ENCODE data around the gene VDAC1. TPM values are rescaled to one million over a fixed set of nuclear protein-coding genes. Genes with fewer than 3 reads are reported as not detected.

VDAC1 gene, protein sequence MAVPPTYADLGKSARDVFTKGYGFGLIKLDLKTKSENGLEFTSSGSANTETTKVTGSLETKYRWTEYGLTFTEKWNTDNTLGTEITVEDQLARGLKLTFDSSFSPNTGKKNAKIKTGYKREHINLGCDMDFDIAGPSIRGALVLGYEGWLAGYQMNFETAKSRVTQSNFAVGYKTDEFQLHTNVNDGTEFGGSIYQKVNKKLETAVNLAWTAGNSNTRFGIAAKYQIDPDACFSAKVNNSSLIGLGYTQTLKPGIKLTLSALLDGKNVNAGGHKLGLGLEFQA
- polyA plus RNA-seq (ENCODE audit: low read depth in 6 of 6), result 10 to 100 TPM; 76.4 to 88.7 (median 79.2) TPM

DNA sequence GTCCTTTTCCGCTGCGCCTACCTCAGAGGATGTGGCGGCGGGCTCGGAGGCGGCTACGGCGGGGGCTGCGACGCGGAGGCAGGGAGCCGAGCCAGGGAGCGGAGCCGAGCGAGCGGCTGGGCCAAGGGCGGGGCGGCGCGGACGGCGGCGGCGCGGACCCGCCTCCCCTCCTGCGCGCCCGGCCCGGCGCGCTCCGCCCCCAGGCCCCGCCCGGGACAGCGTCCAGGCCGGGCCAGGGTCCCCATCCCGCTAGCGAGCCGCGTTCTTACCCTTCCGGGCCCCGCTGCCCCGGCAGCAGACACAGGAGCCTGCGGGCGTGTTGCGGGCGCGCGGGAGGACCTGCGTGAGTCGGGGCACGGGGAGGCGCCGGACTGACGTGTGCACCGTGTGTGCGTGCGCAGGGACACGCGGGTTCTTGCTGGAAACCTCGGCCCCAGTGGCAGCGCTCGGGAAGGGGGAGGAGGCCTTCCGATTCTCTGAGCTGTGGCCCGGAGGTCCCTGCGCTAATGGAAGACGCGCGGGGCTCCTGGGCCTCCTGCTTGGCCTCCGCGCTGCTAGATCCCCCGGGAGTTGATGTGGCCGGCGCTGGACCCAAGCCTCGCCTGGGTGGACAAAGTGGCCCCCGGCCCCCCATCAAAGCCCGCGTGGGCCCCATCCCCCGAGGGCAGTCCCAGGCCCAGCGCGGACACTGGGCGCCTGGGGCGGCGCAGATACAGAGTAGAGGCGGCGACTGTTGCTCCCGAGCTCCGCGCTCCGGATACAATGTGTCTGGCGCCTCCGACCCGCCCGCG, at the start of gene VDAC1:
TSS of gene VDAC1 (minus strand) at position 350 of the 791 bp plus-strand sequence. CDS start 11,963 bp downstream, outside the sequence.
- peak; percentile 85 for DNase-seq
- peak within 1 kb of the TSS; percentile 93 to 98 (median 97) for H3K27ac Mint-ChIP-seq
- H3K4me3 Mint-ChIP-seq, result peak within 1 kb of the TSS; percentile 86 to 99 (median 94)
- no peaks in the 10 kb centered on the region for H3K9me3 Mint-ChIP-seq
- H3K27me3 Mint-ChIP-seq, result no peaks in the 10 kb centered on the region
- peaks cover 32 to 43% (median 38%) of the 10 kb centered on the region in 3 donors for H3K4me1 Mint-ChIP-seq
- ATAC-seq (ENCODE audit: low read depth in 2 of 2), result peak; percentile 69 to 75
- H3K36me3 Mint-ChIP-seq, result no peaks in the 10 kb centered on the region

DNA sequence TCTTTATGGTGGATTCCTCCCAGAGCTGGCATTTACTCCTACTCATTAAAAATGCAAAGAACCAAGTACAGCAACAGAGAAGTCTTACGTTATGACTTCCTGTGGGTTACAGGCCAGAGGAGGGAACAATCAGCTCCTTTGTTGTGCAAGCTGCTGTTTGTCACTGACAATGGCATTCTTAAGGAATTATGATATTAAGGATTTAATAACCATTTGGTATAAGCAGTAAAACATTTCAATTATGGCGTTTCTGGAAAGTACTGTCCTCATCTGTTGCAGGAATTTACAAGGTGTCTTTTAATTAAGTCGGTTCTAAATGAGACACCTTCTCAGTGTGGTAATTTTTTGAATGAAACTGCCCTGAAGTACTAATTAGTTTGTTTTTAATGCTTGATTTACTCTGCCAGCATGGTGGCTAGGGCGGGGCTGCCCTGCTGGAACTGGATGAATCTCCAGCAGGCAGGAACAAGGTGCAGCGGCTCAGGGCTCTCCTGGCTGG, 49.1 kb upstream of the VDAC1 start:
- ATAC-seq (ENCODE audit: low read depth in 2 of 2), result no peak
- H3K27ac Mint-ChIP-seq, result no peak overlapping the region

DNA sequence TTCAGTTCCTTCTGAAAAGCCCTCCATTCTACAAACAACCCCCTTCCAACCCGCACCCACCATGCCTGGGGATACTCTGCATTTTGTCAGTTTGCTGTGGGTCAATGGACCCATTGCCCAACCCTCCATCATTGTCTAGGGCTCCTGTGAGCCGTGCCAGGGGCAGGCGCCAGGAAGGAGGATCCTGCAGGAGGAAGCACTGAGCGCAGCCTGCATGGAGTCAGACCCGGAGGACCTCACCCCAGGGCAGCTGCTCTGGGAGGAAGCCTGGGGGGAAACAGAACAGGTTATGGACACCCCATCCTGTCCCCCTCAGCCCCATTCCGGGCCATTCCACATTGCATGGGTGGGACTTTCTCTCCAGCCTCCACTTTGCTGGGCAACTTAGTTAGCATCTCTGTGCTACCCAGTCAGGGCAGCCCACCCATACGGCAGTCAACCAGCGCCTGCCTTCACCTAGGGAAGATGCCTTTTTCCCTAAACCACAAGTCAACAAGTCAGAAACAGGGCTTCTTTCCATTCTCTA, 48.6 kb upstream of the VDAC1 start:
- H3K4me3 Mint-ChIP-seq, result no peak overlapping the region
- H3K27ac Mint-ChIP-seq, result no peak overlapping the region
- peaks cover 9 to 17% (median 10%) of the 10 kb centered on the region in 3 donors for H3K4me1 Mint-ChIP-seq
- ATAC-seq (ENCODE audit: low read depth in 2 of 2) (no peak), DNase-seq (no peak)
- H3K9me3 Mint-ChIP-seq, result no peaks in the 10 kb centered on the region
- H3K27me3 Mint-ChIP-seq, result peaks cover 0 to 5% (median 3%) of the 10 kb centered on the region in 3 donors
- no peaks in the 10 kb centered on the region for H3K36me3 Mint-ChIP-seq

More for the DNA sequence above, 49.1 kb upstream of the VDAC1 start:
- Mint-ChIP-seq H3K4me1 (peaks cover 9 to 17% (median 10%) of the 10 kb centered on the region in 3 donors), H3K9me3 (no peaks in the 10 kb centered on the region), H3K4me3 (no peak overlapping the region), H3K36me3 (no peaks in the 10 kb centered on the region), H3K27me3 (peaks cover 0 to 5% (median 3%) of the 10 kb centered on the region in 3 donors)
- DNase-seq, result no peak

DNA sequence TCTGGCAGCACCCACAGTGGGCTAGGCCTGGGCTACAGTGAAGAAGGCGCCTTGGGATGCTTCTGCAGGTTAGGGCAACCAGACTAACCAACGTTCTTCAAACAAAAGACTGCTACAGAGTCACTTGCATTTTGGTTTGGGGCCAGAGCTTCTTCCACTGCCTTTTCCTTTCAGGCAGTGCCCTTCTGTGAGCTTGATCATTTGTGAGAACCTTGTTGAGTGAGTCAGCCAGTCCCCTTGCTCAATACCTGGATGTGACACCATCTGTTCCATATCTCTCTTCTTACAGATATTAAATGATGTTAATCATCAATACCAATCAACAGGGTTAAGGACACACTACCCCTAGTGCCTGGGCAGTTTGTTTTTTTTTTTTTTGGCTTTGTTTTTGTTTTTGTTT, 46.5 kb upstream of the VDAC1 start:
- H3K4me1 Mint-ChIP-seq, result peaks cover 9 to 17% (median 10%) of the 10 kb centered on the region in 3 donors
- no peaks in the 10 kb centered on the region for H3K9me3 Mint-ChIP-seq
- H3K27ac Mint-ChIP-seq, result no peak overlapping the region
- H3K4me3 Mint-ChIP-seq, result no peak overlapping the region
- DNase-seq (no peak), ATAC-seq (ENCODE audit: low read depth in 2 of 2) (no peak)
- no peaks in the 10 kb centered on the region for H3K36me3 Mint-ChIP-seq
- H3K27me3 Mint-ChIP-seq, result peaks cover 0 to 5% (median 3%) of the 10 kb centered on the region in 3 donors

DNA sequence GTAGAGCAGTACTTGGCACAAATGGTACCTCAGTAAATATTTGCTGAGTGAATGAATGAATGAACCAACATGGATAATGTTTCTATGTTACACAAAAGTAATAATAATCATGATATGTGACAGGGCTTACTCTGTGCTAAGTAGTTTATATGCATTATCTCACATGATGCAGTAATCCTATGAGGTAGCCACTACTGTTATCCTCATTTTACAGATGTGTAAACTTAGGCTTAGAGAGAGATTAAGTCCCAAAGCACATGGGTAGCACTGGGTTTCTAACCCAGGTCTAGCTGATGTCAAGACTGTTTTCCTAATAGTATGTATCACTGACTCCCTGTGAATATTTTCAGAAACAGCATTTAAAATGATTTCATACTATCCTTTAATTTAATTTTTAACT, 44.1 kb upstream of the VDAC1 start:
- H3K36me3 Mint-ChIP-seq, result no peaks in the 10 kb centered on the region
- H3K27ac Mint-ChIP-seq, result no peak overlapping the region
- peaks cover 0 to 3% (median 0%) of the 10 kb centered on the region in 3 donors for H3K27me3 Mint-ChIP-seq
- ATAC-seq (ENCODE audit: low read depth in 2 of 2), result no peak
- H3K4me3 Mint-ChIP-seq, result no peak overlapping the region
- DNase-seq, result no peak
- H3K4me1 Mint-ChIP-seq, result peaks cover 2 to 4% (median 4%) of the 10 kb centered on the region in 3 donors
- H3K9me3 Mint-ChIP-seq, result no peaks in the 10 kb centered on the region

DNA sequence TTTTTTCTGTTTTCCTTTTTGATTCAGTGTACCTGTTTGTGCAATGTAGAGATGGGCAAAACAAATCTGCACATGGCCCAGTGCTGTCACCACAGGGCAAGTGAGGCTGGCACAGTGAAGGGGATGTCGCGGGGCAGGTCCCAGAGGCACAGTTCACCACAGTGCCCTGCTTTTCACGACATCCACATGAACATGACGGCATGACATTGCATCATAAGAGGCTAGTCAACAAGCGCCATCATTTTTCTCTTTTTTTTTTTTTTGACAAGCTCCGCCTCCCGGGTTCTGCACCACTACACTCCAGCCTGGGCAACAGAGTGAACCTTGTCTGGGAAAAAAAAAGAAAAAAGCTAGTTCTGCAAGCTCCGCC, 42.9 kb upstream of the VDAC1 start:
- Mint-ChIP-seq H3K27me3 (no peaks in the 10 kb centered on the region), H3K27ac (no peak overlapping the region), H3K9me3 (no peaks in the 10 kb centered on the region), H3K36me3 (no peaks in the 10 kb centered on the region), H3K4me1 (no peaks in the 10 kb centered on the region), H3K4me3 (no peak overlapping the region)
- ATAC-seq (ENCODE audit: low read depth in 2 of 2) (no peak), DNase-seq (no peak)

DNA sequence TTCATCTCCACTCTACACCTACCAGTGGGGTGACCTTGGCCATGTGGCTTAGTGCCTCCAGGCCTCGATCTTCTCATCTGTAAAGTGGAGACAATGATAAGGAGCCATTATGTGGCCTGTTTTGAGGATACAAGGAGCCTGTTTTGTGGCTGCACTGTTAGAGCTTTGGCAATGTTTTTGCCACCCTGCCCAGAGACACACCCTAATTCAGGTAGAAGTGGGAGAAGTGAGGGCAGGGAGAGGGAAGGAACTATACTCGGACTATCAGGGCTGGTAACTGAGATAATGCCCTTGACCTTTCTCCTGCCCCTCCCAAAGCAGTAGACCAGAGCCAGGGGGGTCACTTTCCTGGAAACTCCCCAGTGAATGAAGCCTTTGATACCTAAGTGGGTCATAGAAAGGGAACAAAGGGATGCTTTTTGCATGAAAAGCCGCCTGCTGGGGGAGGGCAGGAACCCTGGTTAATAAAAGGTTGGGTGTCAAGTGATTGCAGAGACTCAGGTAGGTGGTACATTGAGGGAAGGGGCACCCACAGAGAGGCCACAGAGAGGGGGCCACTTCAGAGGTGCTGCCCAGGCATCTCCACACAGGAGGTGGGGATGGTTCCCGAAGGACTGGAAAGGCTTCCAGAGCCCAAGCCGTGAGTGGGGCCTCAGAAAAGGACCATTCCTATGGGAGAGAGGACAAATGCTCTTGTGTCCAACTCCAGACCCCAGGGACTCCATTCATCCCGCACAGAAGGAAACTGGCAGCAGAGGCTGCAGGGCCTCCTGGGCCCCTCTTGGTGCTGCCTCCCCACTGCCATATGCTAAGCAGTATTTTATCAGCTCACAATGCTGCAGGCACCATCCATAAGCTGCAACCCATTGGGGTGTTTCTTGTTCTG, 42.3 kb upstream of the VDAC1 start:
- H3K4me1 Mint-ChIP-seq, result no peaks in the 10 kb centered on the region
- no peaks in the 10 kb centered on the region for H3K9me3 Mint-ChIP-seq
- peak overlapping the region in 1 of 6 donors; percentile 42 for H3K27ac Mint-ChIP-seq
- no peaks in the 10 kb centered on the region for H3K27me3 Mint-ChIP-seq
- ATAC-seq (ENCODE audit: low read depth in 2 of 2) (no peak), DNase-seq (no peak)
- H3K36me3 Mint-ChIP-seq, result no peaks in the 10 kb centered on the region
- no peak overlapping the region for H3K4me3 Mint-ChIP-seq

DNA sequence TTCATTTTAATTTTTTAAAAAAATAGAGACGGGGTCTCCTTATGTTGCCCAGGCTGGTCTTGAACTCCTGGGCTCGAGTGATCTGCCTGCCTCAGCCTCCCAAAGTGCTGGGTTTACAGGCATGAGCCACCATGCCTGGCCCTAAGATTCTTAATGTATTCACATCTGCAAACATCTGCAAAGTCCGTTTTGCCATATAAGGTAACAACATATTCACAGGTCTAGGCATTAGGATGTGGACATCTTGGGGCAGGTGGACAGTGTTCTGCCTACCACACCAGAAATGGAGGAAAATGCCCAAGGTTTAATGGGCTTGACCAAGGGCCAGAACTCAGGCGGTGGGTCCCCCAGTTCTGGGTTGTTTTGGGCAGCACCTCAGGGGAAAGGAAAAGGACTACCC, 41.6 kb upstream of the VDAC1 start:
- H3K36me3 Mint-ChIP-seq, result no peaks in the 10 kb centered on the region
- no peaks in the 10 kb centered on the region for H3K9me3 Mint-ChIP-seq
- no peak for DNase-seq
- H3K27ac Mint-ChIP-seq, result no peak overlapping the region
- H3K4me3 Mint-ChIP-seq, result no peak overlapping the region
- no peaks in the 10 kb centered on the region for H3K4me1 Mint-ChIP-seq
- no peaks in the 10 kb centered on the region for H3K27me3 Mint-ChIP-seq
- no peak for ATAC-seq (ENCODE audit: low read depth in 2 of 2)

DNA sequence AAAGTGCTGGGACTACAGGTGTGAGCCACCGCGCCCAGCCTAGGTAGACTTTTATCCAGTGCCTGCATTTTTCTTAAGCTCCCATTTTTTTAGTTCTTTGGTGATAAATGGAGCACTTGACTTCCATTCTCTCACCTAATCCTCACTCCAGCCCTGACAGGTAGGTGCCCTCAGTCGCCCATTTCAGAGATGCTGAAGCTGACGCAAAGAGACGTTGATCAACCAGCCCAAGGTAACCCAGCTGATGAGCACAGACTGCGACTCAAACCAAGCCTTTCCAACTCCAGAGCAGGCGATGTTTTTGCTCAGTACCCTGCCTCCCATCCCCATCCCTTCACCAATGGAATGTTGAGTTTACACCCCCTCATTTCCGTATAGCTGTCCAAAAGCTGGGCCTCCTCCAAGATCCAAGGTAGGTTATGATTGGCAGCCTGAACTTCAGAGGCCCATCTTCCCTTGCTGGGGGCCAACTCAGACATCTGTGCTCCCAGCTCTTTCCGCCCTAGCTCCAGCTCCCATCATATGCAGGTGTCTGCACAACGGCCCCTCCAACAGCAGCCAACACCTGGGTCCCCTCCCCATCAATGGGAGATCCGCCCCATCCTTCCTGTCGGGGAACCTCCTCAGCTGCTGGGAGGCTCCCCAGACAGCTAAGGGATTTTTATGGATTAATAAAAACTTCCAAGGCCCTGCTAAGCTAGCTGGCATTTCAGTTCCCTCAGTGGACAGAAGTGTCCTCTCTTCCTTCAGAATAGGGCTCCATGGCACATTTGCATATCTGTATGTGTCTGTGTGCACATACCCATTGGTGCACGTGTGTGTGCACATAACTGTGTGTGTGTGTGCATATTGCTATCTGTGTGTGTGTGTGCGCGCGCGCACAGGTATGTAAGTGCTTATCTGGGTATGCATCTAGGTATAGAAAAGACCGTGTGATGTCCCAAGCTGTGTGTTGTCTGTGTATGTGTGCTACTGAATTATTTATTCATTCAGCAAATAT, 39.3 kb upstream of the VDAC1 start:
- Mint-ChIP-seq H3K4me3 (peak overlapping the region in 1 of 8 donors; percentile 48), H3K36me3 (no peaks in the 10 kb centered on the region), H3K4me1 (peaks cover 0 to 7% (median 6%) of the 10 kb centered on the region in 3 donors), H3K9me3 (no peaks in the 10 kb centered on the region), H3K27me3 (no peaks in the 10 kb centered on the region), H3K27ac (peak overlapping the region in 2 of 6 donors; percentile 27 to 74)
- DNase-seq (no peak), ATAC-seq (ENCODE audit: low read depth in 2 of 2) (no peak)

DNA sequence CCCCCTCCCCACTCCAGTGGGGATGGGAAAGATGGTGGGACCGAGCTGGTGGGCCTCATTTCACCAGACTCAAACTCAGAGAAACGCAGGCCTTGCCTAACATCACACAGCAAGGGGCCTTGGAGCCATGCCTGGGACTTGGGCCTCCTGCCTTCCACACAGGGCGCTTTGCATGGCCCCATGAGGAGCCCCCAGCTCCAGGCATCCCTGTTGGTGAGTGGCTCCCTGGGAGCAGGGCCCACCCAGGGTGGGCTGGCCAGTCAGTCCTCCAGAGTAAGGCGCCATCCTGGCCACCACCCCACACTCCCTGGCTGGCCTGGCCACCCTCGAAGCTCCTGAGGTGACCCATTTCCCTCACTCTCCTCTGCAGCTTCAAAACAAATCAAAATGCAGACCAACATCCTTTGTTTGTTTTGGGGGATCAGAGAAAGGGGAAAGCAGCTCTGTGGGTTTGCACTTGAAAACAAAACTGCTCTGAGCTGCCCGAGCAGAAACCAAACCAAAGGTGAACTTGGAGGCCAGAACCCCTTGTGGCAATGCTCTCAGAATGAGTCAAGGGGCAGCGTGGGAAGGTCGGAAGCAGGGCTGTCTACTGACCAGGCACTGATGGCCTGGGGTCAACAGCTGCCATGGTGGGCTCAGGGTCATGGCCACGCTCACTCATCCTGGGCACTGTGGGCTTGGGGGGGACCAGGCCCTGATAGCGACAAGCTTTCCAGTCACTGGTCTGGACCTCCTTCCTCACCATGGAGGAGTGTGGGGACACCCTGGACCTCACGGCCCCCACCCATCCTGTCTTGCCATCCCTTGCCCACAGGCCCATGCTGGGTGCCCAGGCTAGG, 37.0 kb upstream of the VDAC1 start:
- H3K4me3 Mint-ChIP-seq, result no peak overlapping the region
- peaks cover 0 to 7% (median 6%) of the 10 kb centered on the region in 3 donors for H3K4me1 Mint-ChIP-seq
- H3K27me3 Mint-ChIP-seq, result no peaks in the 10 kb centered on the region
- ATAC-seq (ENCODE audit: low read depth in 2 of 2) (no peak), DNase-seq (no peak)
- H3K27ac Mint-ChIP-seq, result peak overlapping the region in 1 of 6 donors; percentile 62
- no peaks in the 10 kb centered on the region for H3K36me3 Mint-ChIP-seq
- no peaks in the 10 kb centered on the region for H3K9me3 Mint-ChIP-seq

DNA sequence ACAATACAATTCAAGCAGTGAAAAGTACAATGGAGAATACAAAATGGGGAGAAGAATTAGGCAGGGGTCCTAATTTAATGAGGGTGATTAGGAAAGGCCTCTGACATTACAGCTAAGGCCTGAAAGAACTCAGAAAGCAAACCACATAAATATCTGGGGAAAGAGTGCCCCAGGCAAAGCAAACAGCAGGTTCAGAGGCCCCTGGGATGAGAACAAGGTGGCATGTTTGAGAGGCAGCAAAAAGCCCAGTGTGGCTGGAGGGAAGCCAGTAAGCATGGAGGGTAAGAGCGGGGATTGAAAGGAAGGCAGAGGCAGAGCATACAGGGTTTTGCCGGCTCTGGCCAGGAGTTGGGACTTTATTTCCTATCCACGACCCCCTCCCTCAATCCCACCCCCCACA, 33.4 kb upstream of the VDAC1 start:
- Mint-ChIP-seq H3K4me1 (peaks cover 0 to 7% (median 6%) of the 10 kb centered on the region in 3 donors), H3K4me3 (no peak overlapping the region), H3K36me3 (no peaks in the 10 kb centered on the region), H3K27me3 (no peaks in the 10 kb centered on the region), H3K9me3 (no peaks in the 10 kb centered on the region), H3K27ac (no peak overlapping the region)
- DNase-seq, result no peak
- ATAC-seq (ENCODE audit: low read depth in 2 of 2), result no peak
